Stimulated activated CD8-positive, alpha-beta memory T cell treated with anti-CD3 and anti-CD28 coated beads, Interleukin-15, amount 100 ng/mL, for 1 hour (primary cell): ENCODE measurements around the gene IFIT1B.
"Not testable (repeated sequence)": the region's sequence is repeated elsewhere in the genome, so short reads cannot be mapped to it uniquely, and the experiment has no call there.

Source experiments
- DNase-seq: peaks from one replicate; pipeline ENCODE4 v3.0.0-alpha.2; 2020; ENCODE audit warnings: low read depth

Gene IFIT1B

DNA sequence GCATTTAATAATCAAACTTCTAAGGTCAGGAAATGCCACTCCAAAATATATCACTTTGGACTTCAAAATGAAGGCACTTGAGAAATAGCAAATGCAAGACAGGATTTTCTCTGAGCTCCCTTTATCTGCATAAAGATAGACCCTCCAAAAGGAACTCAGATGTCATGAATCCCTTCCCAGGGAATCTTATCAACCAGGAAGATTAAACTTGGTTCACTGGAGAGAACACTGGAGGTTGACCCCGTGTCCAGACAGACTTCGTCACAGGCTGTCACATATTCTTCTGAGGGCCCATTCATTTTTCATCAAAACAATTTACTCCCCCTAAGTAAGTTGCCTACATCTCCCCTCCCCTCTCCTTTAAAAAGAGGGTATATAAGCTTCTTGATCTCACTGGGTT, 28.9 kb upstream of the IFIT1B start:
- no peak for DNase-seq

DNA sequence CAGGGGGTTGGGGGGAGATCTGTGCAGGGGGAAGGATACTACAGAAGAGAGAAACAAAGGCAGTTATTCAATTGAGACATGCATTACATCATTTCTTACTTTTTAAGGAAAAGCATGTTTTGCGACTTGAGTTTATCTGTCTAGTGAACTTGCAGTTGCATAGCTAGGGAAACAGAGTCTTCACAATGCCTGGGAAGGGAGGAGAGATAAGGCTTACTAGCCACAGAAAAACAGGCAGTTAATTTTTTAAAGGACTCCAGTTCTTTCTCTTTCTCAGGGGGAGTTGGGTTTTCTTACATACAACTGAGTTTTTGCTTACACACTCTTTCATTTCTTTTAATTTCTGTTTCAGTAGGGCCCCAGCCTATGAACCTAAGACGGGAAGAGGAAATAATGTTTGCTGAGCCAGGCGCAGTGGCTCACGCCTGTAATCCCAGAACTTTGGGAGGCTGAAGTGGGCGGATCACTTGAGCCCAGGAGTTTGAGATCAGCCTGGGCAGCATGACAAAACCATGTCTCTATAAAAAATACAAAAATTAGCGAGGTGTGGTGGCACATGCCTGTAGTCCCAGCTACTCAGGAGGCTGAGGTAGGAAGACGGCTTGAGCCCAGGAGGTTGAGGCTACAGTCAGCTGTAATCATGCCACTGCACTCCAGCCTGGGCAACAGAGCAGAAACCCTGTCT, 27.1 kb upstream of the IFIT1B start:
- not testable (repeated sequence) for DNase-seq

DNA sequence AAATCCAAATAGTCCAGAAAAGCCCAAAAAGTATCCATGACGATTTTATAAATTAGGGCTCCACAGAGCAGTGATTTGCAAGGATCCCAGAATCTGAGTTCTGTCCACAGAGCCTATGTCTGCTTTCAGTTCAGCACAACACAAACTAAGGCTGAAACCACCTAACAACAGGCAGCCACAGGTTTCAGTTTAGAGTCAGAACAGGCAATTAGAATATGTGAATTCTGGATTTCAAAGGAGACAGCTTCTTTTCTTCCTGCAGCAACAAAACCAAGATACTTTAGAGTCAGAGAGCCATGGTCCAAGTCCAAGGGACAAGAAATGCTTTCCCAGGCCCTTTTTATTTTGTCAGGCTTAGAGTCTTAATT, 26.5 kb upstream of the IFIT1B start:
- no peak for DNase-seq

DNA sequence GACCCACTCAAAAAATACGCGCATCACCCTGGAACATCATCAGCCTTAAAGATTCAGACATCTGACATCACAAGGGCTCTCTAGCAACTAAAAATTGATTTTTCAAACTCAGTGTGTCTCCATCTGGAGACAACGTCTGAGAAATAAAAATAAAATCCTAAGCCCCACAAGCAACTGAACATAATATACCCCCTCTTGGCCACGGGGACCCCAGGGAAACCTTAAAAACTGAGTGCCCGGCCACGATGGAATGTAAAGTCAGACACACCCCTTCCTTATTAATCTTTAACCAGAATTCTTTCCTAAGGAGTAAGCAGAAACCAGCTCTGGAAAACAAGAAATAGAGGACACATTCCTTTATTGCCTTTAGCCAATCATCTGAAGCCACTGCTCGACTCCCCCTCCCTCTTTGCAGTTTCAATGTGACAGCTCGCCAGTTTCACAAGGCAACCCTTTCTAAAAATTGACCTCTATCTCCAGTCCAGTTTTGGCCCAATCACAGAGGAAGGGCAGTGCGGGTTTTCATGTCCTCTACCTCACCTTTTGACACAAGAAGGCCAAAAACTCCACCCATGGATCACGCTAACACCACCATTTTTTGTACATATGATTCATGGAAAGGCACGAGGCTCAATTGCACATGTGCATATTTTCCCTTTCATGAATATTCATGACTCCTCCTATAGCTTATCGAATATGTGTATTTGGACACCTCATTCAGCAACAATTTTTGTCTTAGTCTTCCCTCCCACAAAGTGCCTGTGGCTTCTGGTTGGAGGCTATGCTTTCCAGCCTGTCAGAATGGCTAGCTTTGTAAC, 25.9 kb upstream of the IFIT1B start:
- no peak for DNase-seq

DNA sequence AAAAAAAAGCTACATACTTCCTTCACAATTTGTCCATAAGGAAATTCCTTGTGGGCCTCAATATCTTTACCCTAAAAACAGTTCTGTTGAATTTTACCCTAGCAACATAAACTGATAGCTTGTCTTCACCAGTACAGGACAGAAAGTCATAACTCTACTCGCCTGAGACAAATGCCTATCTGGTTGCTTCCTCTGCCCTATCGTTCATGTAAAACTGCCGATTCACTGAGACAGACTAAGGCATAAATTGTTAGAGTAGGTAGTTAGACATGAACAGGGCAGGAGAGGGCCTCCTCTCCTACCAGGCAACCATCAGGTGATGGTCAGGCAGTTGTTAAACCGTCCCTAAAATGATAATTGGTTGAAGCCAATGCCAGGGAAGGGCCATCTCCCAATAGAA, 25.1 kb upstream of the IFIT1B start:
- DNase-seq: no peak

DNA sequence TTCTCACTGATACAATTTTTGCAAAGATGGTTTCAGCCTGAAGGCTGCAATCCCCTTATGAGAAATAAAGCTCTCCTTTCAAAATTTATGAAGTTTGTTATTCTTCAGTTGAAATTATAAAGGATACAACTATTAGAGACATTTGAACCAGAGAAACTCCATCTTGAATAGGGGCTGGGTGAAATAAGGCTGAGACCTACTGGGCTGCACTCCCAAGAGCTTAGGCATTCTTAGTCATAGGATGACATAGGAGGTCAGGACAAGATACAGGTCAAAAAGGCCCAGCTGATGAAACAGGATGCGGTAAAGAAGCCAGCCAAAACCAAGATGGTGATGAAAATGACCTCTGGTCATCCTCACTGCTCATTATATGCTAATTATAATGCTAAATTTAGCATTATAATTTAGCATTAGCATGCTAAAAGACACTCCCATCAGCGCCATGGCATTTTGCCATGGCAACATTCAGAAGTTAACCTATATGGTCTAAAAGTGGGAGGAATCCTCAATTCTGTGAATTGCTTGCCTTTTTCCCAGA, 22.4 kb upstream of the IFIT1B start:
- DNase-seq: no peak

DNA sequence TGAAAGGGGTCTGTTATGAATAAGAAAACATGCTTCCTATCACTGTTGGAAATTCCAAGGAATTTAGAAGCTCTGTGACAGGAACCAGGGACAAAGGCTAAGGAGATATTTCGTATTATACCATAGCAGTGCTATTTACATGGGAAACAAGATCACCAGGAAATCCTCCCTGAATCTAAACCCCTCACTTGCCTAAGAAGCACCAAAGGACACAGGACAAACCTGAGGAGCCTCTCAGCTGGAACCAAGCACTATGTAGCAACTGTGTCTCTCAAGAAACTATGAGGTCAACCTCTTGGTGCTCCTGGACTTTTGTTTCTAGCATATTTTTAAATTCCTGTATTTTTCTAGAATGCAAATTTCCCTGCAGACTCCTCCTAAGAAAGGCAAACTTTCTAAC, 20.8 kb upstream of the IFIT1B start:
- no peak for DNase-seq

DNA sequence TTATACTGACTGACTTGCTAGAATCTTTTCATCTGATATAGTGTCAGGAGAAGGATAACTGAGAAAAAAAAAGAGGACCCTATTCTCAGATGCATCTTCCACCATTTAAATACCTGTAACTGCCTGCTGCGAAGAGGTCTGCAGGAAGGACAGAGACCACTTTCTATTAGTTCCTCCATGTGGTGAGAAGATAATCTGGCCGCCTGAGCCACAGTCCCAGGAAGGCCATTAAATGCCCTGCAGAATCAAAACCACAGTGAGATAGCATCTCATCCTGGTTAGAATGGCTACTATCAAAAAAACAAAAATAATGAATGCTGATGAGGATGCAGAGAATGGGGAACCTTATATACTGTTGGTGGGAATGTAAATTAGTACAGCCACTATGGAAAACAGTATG, 19.9 kb upstream of the IFIT1B start:
- no peak for DNase-seq

DNA sequence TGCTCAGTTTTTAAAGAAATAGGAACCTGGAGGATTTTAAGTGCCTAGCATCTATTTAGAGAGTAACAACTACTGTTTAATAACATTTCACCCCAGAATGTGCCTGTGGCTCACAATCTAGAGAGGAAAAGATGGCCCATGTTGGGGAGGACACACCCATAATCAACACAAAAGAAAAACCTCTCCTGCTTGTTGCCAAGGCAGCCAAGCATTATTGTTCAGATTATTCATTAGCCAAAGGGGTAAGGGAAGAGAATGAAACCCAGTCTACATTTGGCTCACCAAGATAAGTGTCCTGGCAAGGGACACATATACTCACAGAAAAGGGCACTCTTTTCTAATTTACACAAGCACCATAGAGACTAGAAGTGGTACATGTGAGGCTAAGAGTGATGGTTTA, 17.7 kb upstream of the IFIT1B start:
- no peak for DNase-seq

DNA sequence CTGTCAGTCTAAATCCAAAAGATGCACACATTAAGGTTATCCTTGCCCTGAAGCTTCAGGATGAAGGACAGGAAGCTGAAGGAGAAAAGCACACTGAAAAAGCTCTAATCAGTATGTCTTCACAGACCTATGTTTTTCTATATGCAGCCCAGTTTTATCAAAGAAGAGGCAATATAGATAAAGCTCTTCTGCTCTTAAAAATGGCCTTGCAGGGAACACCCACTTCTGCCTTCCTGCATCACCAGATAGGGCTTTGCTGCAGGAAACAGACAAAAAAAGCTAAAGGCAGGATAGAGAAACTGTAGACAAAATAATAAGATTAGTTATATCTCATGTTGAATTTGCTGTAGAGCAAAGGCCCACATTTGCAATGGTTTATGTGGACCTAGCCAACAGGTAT, 14.9 kb upstream of the IFIT1B start:
- no peak for DNase-seq

DNA sequence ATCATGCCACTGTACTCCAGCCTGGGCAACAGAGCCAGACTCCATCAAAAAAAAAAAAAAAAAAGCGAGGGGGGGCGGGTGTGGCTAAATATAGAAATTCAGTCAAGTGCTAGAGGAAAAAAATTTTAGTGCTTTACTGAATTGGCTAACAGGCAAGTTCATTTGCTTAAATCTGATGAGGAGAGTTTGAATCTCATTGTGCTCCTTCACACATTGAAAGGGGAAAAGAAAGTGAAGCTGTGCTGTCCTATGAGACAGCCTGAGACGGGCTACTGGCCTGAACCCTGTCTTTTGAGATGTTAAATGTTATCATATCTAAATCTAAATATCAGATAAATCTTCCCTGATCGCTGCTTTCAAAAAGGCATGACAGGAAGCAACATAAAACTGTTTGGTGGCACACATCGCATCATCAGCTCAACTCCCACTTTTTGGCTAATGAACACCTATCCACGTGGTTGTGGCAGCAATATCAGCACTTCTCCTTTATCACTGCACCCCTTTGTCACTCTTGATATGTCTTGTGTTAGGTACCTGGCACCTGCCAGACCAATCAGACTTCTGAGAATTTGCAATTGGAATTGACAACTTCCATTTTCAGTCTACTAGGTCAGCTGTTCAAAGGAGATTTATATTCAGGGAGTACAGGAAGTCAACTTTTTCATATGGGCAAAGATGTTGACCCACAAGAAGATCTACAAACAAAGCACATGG, 14.0 kb upstream of the IFIT1B start:
- DNase-seq: no peak

DNA sequence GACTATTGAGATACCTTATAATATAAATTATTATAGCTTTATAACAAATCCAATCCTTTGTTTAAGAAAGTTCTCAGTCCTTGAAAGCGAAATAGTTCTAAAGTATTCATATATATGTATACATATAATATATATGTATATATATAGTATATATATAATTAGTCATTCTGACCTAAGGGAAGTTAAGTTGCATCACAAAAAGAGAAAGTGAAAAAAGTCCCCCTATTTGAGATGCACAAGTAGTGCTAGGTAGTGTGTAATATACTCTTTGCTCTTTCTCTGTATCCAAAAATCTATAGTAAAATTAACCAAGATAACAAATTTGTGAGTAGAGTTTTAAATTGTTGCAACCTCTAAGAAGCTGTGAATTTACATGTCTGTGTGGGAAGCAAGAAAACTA, 13.3 kb upstream of the IFIT1B start:
- no peak for DNase-seq

DNA sequence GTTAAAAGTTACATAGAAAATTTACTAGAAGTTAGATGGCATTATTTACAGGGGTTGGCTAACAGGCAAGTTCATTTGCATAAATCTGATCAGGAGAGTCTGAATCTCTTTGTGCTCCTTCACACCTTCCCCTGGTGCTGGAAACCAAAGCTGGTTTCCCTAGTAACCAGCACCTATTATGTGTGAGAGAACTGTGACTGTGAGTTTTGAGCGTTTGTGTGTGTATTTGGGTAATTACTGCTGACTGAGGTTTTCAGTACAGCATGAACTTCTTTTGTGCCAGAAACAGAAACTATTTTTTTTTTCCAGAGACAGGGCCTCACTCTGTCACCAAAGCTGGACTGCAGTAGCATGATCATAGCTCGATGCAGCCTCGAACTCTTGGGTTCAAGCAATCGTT, 10.3 kb upstream of the IFIT1B start:
- no peak for DNase-seq

DNA sequence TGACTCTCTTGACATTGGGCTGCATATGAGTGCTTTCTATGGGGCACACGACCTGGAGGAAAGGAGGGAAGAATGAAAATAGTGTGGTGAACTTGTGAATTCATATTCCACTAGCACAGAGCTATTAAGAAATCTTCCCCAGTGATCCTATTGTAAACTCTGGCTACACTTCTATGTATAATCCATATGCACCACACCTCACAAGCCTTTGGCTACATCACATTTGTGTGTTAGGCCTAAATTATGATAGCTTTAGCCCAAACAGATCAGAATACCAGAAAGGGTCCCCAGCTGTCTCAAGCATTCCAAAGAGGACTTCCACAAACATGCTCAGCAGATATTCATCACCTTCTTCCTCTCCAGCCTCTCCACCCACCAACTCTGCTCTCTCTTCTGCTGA, 9.7 kb upstream of the IFIT1B start:
- DNase-seq: no peak

DNA sequence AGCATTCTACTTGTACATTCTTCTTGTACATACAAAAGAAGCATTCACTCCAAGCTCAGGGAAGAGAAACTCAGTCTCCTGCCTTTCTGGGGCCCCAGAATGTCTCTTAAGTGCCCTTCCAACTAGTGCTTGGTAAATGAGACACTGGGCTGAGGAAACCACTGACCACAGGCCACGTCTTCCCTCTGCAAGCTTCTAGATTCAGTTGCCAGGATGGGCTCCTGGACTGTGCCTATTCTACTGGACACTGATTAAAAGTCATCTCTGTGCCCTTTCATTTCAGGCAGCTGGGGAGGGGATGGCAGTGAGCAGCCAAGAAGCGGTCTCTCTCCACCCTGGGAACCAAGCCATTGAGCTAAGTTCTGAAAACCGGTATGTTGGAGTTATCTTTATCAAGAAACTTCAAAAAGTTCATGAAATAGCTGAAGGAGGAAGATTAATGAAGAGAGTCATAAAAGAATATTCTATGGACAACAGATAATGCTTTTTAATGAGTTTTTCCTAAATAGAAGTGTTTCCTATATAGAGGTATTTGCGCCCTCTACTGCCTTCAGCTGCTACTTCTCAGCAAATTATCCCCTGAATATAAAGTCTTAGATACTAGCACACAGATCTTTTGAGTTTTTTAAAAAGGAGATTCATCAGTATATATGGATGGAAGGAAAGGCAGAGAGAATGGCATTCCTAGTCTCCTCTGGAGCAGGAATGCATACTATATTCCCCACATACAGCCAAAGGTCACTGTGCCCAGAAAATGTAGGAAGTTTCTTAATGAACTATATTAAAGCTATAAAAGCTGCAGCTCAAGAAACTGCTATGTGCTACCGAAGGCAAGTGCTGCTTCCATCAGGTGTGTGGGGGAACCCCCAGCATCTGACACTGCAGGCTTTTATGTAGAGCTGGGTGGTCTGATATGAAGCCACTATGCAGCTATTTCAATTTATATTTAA, 8.4 kb upstream of the IFIT1B start:
- no peak for DNase-seq

DNA sequence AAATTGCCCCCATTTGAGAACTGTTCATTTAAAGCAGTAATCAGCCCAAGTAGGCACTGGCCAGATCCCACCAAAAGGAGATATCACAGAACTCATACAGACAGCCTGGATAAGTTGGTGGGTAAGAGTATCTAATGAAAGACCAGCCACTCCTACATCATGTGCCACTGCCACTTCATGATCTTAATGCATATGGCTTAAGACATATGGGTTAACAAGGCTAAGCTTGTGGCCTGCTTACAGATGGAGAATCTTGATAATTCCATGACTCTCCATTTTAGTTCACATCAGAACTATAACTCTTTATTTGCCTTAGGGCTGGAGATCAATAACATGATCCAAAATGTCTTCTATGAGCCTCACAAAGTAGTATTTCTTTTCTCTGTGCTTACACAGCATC, 6.8 kb upstream of the IFIT1B start:
- no peak for DNase-seq

DNA sequence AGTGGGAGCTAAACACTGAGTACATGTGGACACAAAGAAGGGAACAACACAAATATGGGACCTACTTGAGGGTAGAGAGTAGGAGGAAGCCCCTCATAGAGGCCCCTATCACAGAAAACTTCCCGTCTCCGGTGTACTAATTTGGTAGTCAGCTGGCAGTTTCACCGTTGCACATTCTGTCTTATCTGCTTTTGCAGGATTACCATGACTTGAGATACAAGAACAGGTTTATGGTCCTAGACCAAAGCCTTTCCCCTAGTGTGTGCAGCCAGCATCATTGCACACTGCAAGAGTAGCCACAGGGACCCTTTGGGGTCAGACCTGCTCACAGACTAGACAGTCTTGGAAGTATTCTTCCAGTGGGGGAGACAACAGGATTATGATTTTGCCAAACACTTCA, 5.9 kb upstream of the IFIT1B start:
- DNase-seq: no peak

DNA sequence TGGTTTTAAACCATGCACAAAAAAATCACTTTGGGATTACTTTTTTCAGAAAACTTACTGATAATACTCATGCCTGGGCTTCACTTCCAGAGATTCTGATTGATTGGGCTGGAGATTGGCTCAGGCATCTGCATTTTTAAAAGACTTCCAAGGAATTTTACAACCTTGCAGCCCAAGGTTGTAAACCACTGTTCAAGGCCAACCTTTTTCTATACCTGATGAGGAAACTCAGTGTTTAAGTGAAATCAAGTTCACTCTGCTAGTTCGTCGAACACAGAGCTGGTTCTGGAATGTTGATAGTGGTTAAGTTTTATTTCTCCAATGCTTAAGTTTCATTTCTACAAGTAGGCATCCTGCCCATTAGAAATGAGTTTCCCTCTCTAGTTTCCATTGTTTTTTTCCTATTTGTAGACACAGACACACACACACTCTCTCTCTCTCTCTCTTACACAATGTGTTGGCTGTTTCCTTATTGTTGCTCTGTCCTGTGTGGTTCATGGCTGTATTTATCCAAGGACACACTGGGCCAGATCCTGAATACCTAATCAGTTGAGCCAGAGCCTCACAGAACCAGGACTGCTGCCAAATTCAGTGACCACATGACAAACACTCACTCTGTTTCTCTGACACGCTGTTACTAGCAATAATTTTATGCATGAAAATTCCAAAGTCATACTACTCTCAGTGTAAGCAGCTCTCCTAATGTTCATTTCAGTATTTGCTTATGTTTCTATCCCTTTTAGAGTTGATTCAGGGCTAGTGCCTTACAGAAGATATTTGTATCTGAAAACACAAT, 3.7 kb upstream of the IFIT1B start:
- no peak for DNase-seq

DNA sequence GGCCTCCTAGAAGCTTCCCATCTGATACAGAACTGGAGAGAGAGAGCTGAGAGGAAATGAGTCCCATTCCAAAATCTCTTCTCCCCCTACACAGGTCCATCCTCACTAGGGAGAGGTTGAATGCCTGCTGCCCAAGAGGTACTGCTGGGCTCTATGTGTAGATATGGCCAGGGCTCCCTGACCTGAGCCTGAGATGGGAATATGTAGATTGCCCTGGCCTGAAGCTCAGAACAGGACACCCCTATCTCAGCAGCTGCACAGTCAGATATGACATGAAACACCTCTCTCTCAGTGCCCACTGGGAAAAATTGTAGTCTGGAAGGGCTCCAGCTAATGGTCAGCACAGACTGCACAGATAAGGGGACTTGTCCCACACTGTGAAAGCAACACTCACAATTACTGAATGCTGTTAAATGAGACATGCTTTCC, 3.1 kb upstream of the IFIT1B start:
- no peak for DNase-seq

DNA sequence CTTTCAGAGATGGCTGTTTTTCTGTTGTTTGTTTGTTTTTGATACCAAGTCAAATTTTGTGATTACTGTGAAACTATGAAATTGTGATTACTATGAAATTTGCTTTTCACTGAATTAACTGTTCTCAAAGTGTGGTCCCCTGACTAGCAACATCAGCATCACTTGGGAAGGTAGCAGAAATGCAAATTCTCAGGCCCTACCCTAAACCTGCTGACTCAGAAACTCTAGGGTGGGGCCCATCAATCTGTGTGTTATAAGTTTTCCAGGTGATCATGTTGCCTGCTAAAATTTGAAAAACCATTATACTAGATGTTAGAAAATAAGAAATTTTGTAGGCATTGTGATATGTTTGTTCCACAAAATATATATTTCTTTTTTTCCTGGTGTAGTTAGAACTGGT, 1.2 kb downstream of the IFIT1B start:
- DNase-seq: no peak

DNA sequence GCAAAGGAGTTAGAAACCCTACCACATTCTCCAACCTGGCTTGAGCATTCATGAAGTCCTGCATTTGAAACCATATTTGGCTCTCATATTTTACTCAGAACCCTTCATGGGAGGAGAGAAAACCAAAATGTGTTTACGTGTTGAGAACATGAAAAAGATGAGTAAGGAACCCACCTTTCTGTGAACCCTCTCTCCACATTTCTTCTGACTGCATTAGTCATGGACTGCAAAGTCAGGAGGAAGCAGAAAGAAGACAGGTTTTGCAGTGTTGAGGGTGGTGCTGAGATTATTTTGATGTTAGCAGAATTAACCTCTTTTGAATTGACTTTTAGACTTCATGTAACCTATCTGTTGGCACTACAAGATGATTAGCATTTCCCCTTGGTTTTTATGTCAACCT, 4.9 kb downstream of the IFIT1B start:
- no peak for DNase-seq
